HEK293T (cell line): ENCODE data around the gene PDIA5.
A peak's percentile ranks its signal among the peaks of the same experiment; 100 is the strongest.

Source experiments
- CTCF ChIA-PET: fragments of 350-600 bp; formaldehyde crosslinking; extraction: SDS; loops from one replicate; lab custom pipeline; 2021; ENCODE audit warnings: antibody characterized with exemption, inconsistent platforms; lab: Yijun Ruan, JAX
- POLR2A ChIA-PET: fragments of 350-600 bp; formaldehyde crosslinking; extraction: SDS; loops from one replicate; lab custom pipeline; 2020; ENCODE audit warnings: antibody characterized with exemption, inconsistent platforms; lab: Yijun Ruan, JAX
- DNase-seq: peaks from one replicate; pipeline ENCODE4 v3.0.0; 2012; ENCODE audit warnings: mixed read lengths; ENCODE audit errors: extremely low spot score
- ARNT ChIP-seq: fragments of 450-650 bp; IDR thresholded peaks from 2 replicates; pipeline ENCODE4 v1.6.1; 2017; ENCODE audit warnings: mild to moderate bottlenecking
- BHLHE40 ChIP-seq: fragments of 450-650 bp; IDR thresholded peaks from 2 replicates; pipeline ENCODE4 v1.6.1; 2016; ENCODE audit warnings: mild to moderate bottlenecking, moderate library complexity, borderline replicate concordance
- CTBP1 ChIP-seq: fragments of 450-650 bp; IDR thresholded peaks from 2 replicates; pipeline ENCODE4 v1.6.1; 2016; ENCODE audit warnings: borderline replicate concordance
- ELF4 ChIP-seq: fragments of 450-650 bp; IDR thresholded peaks from 2 replicates; pipeline ENCODE4 v1.6.1; 2017; ENCODE audit warnings: antibody characterized with exemption
- FOXA1 ChIP-seq: fragments of 450-650 bp; IDR thresholded peaks from 2 replicates; pipeline ENCODE4 v1.6.1; 2016; ENCODE audit warnings: mild to moderate bottlenecking
- FOXK2 ChIP-seq: fragments of 450-650 bp; IDR thresholded peaks from 2 replicates; pipeline ENCODE4 v1.6.1; 2016; ENCODE audit warnings: mild to moderate bottlenecking
- FOXM1 ChIP-seq: fragments of 450-650 bp; IDR thresholded peaks from 2 replicates; pipeline ENCODE4 v1.6.1; 2017; ENCODE audit warnings: mild to moderate bottlenecking, borderline replicate concordance
- HDGF ChIP-seq: fragments of 450-650 bp; IDR thresholded peaks from 2 replicates; pipeline ENCODE4 v1.6.1; 2017; ENCODE audit warnings: antibody characterized with exemption, borderline replicate concordance
- L3MBTL2 ChIP-seq: fragments of 450-650 bp; conservative IDR thresholded peaks from 2 replicates; pipeline ENCODE4 v1.6.1; 2016; ENCODE audit warnings: mild to moderate bottlenecking
- LEF1 ChIP-seq: fragments of 450-650 bp; IDR thresholded peaks from 2 replicates; pipeline ENCODE4 v1.6.1; 2017; ENCODE audit warnings: mild to moderate bottlenecking, borderline replicate concordance
- NFRKB ChIP-seq: fragments of 450-650 bp; IDR thresholded peaks from 2 replicates; pipeline ENCODE4 v1.6.1; 2016; ENCODE audit warnings: mild to moderate bottlenecking, moderate library complexity
- SP1 ChIP-seq: fragments of 450-650 bp; IDR thresholded peaks from 2 replicates; pipeline ENCODE4 v1.6.1; 2017
- SUZ12 ChIP-seq: fragments of 450-650 bp; IDR thresholded peaks from 2 replicates; pipeline ENCODE4 v1.6.1; 2016; ENCODE audit warnings: mild to moderate bottlenecking
- TARDBP ChIP-seq: fragments of 450-650 bp; IDR thresholded peaks from 2 replicates; pipeline ENCODE4 v1.6.1; 2016
- ZNF384 ChIP-seq: fragments of 450-650 bp; IDR thresholded peaks from 2 replicates; pipeline ENCODE4 v1.6.1; 2016
- TF ChIP-seq, protein P1 (sequence below): fragments of 450-650 bp; IDR thresholded peaks from 2 replicates; pipeline ENCODE4 v1.6.1; 2016

Gene PDIA5

GRCh38 chr3:123064506-123064905 lies 2.3 kb upstream of the PDIA5 start:
- TF ChIP-seq BHLHE40, result no peak
- TF ChIP-seq, protein P1, sequence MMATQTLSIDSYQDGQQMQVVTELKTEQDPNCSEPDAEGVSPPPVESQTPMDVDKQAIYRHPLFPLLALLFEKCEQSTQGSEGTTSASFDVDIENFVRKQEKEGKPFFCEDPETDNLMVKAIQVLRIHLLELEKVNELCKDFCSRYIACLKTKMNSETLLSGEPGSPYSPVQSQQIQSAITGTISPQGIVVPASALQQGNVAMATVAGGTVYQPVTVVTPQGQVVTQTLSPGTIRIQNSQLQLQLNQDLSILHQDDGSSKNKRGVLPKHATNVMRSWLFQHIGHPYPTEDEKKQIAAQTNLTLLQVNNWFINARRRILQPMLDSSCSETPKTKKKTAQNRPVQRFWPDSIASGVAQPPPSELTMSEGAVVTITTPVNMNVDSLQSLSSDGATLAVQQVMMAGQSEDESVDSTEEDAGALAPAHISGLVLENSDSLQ, result no peak
- no peak for TF ChIP-seq L3MBTL2
- no peak for TF ChIP-seq NFRKB
- TF ChIP-seq CTBP1, result no peak
- no peak for TF ChIP-seq TARDBP
- no peak for TF ChIP-seq ELF4
- no peak for TF ChIP-seq HDGF
- TF ChIP-seq ZNF384, result no peak
- no peak for TF ChIP-seq SUZ12
- TF ChIP-seq SP1, result no peak
- no peak for DNase-seq
- ChIA-PET CTCF (no interaction called here), POLR2A (no interaction called here)

DNA sequence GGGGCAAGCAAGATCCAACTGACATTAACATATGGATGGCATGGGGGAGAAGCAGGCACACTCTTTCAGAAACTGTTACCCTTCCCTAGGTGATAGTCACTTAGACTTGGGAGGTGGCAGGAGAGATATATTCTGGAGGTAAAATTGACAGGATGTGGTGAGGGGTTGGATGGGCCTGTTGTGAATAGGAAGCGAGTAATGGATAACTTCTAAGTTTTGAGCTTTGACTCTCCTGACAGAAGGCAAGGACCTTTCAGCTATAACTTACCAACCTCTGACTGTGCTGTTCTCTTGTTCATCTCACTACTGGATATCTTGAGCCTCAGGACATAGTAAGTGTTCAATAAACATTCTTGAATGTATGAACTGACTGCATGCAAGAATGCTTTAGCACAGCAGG lies 1.9 kb upstream of the PDIA5 start:
- DNase-seq, result no peak
- ChIA-PET POLR2A (no interaction called here), CTCF (no interaction called here)
- no peak for TF ChIP-seq FOXA1
- TF ChIP-seq ELF4, result no peak
- TF ChIP-seq L3MBTL2, result no peak
- no peak for TF ChIP-seq LEF1
- no peak for TF ChIP-seq ZNF384
- no peak for TF ChIP-seq ARNT
- TF ChIP-seq BHLHE40, result no peak
- TF ChIP-seq SP1, result no peak
- TF ChIP-seq FOXK2, result no peak
- TF ChIP-seq HDGF, result no peak
- no peak for TF ChIP-seq NFRKB
- no peak for TF ChIP-seq CTBP1

- ChIA-PET POLR2A (interaction anchor here (0.7 to 2.6 kb wide), 8 partner anchors 8 to 682 kb away, joined by 3 to 13 read pairs (median 4); partner anchors contain the start of gene FAM162A), CTCF (no interaction called here)
- DNase-seq, result no peak
- TF ChIP-seq ZNF384 (no peak), L3MBTL2 (peak; percentile 98), SUZ12 (no peak), NFRKB (no peak)
Observed at GRCh38 chr3:123066599-123066895, 278 bp upstream of the PDIA5 start.

DNA sequence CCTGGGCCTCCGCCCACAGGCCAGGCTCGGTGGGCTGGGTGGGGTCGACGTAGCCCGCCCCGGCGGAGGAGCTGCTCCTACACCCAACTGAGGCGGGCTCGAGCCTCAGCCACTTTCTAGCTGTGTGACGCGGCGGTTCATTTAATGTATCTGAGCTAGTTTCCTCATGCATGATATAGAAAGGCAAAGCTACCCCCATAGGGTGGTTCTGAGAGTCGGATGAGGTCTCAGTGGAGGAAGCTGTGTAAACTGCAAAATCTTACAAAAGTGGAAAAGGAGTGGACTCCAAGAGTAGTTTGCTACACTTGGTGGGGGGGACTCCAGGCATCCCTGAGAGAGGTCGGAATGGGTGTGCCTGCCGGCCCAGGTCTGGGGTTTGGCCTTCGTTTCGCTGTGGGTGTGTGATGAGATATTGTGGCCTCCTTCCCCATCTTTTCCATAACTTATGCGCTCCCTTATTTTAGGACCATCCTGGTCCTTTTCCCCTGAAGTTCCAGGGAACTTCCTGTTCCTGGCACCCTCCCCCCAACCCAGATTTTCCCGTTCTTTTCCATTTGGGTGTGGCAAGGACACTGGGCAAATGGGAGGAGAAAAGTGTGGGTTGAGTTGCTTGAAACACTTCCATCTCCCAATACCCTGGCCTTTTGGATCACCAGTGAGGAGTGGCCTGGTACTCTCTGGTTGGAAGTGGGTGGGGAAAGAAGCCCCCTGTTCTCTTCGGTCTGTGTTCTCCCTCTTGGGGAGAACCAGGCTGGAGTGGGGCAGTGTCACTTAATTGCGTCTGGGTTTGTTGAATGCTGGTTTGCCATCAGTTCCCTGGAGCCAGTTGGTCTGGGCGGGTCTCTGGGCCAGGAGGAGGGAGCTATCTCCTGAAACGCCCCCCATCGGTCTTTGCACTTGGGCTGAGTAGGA lies 1.1 kb downstream of the PDIA5 start:
- CTCF ChIA-PET, result interaction anchor here (0.7 kb wide), 1 partner anchor 9 kb away, joined by 3 read pairs; no protein-coding TSS in a partner anchor
- POLR2A ChIA-PET, result interaction anchor here (0.8 to 2.6 kb wide), 9 partner anchors 9 to 684 kb away, joined by 3 to 13 read pairs (median 5); partner anchors contain the start of genes FAM162A and SEC22A
- TF ChIP-seq, protein P1, result no peak
- TF ChIP-seq SP1, result no peak
- TF ChIP-seq ELF4, result no peak
- TF ChIP-seq NFRKB, result no peak
- TF ChIP-seq ARNT, result no peak
- peak; percentile 31 for DNase-seq

DNA sequence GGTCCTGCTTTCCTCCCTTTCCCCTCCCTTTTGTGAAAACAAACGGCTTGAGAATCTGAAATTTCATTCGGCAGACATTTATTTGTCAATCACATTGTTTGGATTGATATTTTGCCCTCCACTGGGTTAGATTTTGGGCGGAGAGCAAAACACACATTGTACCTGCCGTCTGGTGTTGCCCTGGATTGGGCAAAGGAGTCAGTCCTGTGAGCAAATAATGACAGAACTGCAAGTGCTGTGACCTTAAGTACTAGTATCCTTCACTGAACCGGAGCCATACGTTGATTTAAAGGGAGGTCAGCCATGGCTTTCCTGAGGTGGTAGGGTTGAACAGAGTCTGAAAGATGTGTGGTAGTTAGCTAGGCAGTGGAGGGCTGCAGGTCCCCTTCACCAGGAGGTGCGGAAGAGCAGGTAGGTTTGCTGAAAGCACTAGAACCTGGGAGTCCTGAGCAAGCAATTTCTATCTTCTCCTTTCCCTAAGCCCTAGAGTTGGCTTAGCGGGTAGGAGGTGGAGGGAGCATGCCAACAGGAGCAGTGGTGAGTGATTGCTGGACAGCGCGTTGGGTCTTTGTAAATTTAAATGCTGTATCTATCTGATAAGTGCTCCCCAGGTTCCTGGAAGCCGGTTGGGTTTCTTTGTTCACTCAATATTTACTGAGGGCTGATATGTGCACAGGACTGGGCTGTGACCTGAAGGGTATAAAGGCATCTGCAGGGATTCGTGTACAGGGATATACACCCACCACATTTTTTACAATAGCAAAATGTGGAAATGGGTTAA lies 2.0 kb downstream of the PDIA5 start:
- no peak for DNase-seq
- CTCF ChIA-PET, result interaction anchor here (0.7 kb wide), 1 partner anchor 8 kb away, joined by 3 read pairs; no protein-coding TSS in a partner anchor
- TF ChIP-seq SP1 (no peak), FOXA1 (no peak), CTBP1 (no peak), ARNT (no peak), BHLHE40 (no peak), HDGF (no peak)
- POLR2A ChIA-PET, result interaction anchor here (2.1 to 2.6 kb wide), 3 partner anchors 9 to 17 kb away, joined by 5 to 13 read pairs (median 9); no protein-coding TSS in a partner anchor

- TF ChIP-seq FOXK2 (no peak), SP1 (no peak), SUZ12 (no peak), L3MBTL2 (no peak), LEF1 (no peak), ZNF384 (no peak), HDGF (no peak), ELF4 (no peak), TARDBP (no peak), FOXM1 (no peak), FOXA1 (no peak)
- TF ChIP-seq, protein P1, result no peak
- POLR2A ChIA-PET, result interaction anchor here (1.2 kb wide), 1 partner anchor 132 kb away, joined by 5 read pairs; the partner anchor contains the start of gene SEC22A
- CTCF ChIA-PET, result no interaction called here
- no peak for DNase-seq
Observed at GRCh38 chr3:123070510-123070909, 3.7 kb downstream of the PDIA5 start.
